Islet precursor cell (in vitro differentiated cells): ENCODE data around the gene SYT3.

Source experiments
- DNase-seq: peaks from one replicate; pipeline ENCODE4 v3.0.0-alpha.2; 2018

Gene SYT3

DNA sequence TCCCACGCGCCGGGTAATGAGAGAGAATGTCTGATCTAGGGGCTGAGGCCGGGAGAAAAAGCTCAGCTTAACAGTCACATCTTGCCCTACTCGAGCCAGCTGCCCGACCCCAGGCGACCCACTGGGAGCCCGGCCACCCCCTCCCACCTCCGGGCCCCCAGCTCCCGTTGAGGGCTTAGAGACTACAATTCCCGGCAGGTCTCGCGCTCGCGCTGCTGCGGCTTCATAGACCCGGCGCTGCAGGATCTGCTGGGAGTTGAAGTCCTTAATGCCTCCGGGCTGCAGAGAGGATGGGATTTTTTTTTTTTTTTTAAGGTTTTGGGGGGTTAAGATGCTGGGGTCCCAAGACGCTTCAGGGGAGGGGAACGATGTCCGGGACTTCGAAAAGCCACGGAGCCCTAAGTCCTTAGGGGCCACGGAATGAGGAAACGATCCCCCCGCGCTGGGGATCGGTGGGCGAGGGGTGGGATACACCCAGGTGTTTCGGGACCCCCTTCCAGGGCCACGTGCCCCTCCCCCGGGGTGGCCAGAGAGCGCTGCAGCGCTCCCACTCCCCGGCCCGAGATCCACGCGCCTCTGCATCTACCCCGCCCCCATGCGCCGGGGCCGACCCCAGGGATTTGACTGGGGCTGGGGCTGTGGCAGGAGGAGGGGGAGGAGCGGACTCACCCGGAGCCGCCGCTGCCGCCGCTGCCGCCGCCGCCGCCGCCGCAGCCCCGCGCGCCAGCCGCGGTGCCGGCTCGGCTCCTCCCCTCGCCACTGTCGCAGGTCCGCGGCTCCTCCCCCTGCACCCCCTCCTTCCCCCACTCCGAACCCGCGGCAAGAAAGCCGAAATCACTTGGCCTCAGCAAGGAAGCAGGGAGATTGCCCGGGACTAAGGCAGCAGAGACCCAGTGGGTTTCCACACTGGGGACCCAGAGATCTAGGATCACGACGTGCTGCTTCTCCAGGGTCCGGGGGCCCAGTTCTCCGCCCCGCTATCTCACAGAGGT, at the start of gene SYT3:
Gene SYT3 (minus strand): TSS at position 761 of the 992 bp plus-strand sequence. CDS start 2,470 bp downstream, outside the sequence.
- peak; percentile 81 for DNase-seq

DNA sequence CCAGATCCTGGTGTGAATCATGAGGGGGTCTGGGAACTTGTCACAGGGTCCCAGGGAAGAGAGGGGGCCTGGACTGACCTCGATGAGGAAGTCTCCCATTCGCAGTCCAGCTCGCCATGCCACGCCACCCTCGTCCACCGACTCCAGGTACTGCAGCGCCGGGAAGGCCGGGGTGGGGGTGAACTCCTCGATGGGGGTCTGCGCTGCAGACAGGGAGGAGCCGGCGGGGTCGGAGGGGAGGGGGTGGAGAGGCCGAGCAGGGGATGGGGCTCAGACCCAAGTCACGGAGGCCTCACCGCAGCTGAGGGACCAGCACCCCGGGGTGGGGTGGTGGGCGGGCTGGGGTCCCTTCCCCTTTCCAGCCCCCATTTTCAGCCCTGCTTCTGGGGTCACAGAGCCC, 49.1 kb upstream of the SYT3 start:
- DNase-seq = no peak

DNA sequence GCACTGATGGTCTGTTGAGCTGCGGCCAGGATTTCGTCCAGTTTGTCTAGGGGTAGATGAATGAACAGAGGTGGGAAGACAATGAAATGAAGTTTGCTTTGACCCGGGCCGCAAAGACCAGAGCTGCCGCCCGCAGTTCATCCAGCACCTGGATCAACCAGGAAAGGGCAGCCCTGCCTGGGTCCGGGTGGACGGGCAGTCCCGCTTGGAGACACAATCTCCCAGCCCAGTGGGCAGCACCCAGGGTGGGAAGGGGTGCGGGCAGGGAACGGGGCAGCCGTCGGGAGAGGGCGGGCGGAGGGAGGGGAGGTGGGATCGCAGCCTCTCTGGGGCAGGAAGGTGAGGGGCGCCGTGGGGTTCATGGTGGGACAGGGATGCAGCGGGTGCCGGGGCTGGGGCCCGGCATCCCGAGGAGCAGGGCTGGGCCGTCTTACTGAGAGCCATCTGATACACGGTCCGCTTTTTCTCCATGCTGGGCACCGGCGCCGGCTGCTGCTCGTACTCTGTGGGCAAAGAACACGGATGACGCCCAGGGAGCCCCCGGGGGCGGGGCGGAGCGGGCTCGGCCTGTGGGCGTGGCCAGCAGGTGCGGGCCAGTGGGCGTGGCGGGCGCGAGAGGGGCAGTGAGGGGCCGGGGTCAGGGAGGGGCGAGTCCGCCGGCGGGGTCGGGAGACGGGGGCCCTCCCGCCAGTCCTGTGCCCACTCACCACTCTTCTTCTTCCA, 46.8 kb upstream of the SYT3 start:
- DNase-seq = no peak

DNA sequence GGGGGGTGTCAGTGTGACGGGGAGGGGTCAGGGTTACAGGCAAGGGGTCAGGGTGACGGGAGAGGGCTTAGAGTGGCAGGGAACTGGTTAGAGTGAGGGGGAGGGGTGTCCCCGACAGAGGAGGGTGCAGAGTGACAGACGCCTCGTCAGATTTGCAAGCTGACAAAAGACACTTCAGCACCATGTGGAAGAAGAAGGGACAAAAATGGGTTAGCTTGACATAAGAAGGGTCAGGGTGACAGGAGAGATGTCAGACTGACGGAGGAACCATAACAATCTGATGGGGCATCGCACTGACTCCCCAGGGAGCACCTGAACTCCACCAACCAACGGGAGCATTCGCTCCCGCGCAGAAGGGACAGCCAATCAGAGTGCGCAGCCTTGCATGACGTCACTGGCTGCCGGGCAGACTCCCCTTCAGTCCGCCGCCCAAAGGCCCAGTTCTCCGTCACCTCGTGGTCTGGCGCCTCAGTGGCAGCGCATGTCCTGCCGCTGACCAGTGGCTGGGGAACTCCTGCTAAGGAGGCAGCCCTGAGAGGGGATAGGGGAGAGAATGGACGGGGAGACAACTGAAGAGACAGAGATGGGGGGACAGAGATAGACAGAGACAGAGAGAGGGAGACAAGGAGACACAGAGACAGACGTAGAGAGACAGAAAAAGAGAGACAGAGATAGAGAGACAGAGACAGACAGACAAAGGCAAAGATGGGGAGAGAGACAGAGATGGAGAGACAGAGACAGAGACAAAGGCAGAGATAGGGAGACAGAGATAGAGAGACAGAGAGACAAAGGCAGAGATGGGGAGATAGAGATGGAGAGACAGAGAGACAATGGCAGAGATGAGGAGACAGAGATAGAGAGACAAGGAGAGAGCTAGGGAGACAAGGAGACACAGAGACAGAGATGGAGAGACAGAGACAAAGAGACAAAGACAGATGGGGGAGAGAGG, 39.8 kb upstream of the SYT3 start:
- peak; percentile 79 for DNase-seq

GRCh38 chr19:50678323-50678722, 38.6 kb upstream of the SYT3 start:
- DNase-seq = no peak

GRCh38 chr19:50677636-50678035, 38.0 kb upstream of the SYT3 start:
- no peak for DNase-seq

GRCh38 chr19:50676625-50677197, 37.0 kb upstream of the SYT3 start:
- DNase-seq = no peak

- DNase-seq = no peak
These were observed 33.4 kb upstream of the SYT3 start for GRCh38 chr19:50673118-50673517.

- DNase-seq = no peak
These were observed 30.4 kb upstream of the SYT3 start for GRCh38 chr19:50670102-50670380.

DNA sequence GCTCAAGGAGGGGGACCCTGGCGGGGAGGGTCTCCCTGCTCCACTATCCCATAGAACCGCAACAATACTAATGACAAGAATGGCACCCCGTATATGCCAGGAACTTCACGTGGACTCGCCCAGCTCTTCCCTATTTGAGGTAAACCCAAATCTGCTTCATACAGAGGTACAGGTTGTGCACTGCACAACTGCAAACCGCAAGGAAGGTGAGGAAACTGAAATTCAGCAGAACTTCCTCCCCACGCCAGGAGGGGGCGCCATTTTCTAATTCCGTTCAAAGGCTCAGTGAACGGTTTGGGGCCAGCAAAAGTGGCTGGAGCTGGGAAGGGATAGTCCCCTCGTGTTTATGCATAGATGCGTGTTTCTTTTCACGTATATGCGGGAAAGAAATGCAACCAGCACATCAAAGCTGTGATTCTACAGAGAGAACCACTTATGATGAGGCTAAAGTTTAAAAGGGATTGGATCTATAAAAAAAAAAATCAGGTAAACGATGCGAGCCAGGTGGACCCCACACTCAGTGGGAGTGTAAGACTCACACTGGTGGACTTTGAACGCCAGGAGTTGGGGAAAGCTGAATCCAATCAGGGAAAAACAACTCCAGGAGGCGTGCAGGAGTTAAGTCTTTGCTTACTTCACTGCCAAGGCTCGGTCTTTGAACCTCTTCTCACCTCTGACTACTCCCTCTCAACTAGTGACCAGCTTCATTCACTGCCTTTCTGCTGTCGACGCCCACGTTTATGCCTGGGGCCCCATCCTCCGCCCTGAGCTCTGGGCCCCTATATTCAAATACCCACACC, 29.8 kb upstream of the SYT3 start:
- no peak for DNase-seq

GRCh38 chr19:50668879-50669278, 29.2 kb upstream of the SYT3 start:
- no peak for DNase-seq

DNA sequence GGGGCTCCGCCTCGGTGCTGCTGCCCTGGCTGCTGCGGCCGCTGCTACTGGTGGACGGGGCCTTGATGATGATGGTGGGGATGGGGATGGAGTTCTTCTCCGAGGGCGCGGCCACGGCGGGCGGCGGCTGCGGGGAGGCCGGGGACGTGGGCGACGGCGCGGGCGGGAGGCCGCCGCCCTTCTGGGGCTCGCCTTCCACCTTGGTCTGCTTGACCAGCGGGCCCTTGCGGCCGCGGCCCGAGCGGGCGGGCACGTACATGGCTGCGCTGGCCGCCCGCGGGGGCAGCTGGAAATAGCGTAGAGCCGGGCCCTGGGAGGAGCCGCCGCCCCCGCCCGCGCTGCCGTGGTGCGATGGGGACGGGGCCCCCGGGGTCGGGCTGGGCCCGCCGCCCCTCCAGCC, 28.7 kb upstream of the SYT3 start:
- no peak for DNase-seq

GRCh38 chr19:50667759-50668231, 28.1 kb upstream of the SYT3 start:
- no peak for DNase-seq

DNA sequence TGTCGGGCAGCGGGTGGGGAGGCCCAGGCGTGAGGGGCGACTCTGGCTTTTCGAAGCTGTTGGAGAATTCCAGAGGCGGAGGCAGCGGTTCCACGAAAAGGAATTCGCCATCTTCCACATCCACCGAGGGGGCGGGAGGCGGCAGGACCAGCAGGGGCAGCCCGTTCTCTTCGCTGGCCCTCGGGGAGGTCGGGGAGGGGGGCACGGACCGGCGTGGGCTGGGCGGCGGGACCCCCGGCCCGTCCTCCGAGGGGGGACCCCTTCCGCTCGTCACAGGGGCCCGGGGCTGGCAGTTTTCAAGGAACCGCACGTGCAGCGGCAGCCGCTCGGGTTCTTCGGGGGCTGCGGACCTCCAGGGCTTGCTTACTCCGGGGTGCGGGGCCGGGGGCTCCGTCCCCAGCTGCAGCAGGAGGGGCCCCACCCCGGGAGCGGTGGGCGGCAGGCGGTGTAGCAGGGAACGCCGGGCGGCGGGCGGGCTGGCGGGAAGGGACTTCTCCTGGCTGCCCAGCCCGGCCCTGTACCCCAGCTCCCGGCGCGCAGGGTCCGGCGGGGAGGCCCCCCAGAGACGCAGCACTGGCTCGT, 27.6 kb upstream of the SYT3 start:
- no peak for DNase-seq

GRCh38 chr19:50666346-50667176, 26.9 kb upstream of the SYT3 start:
- DNase-seq = no peak

- DNase-seq = no peak
These were observed 24.5 kb upstream of the SYT3 start for GRCh38 chr19:50664204-50664603.

DNA sequence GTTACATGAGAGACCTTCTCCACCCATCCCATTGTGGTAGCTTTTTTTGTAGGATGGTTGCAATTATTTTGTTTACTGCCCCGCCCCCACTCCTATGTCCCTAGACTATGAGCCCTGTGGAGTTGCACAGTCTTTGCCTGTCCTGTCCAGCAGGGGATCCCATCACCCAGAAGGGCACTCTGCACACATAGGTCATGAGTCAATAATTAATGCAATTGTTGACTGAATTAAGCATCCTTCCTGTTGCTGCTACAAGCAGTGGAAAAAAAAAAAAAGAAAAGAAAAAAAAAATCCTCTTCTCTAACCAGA, 23.8 kb upstream of the SYT3 start:
- no peak for DNase-seq

DNA sequence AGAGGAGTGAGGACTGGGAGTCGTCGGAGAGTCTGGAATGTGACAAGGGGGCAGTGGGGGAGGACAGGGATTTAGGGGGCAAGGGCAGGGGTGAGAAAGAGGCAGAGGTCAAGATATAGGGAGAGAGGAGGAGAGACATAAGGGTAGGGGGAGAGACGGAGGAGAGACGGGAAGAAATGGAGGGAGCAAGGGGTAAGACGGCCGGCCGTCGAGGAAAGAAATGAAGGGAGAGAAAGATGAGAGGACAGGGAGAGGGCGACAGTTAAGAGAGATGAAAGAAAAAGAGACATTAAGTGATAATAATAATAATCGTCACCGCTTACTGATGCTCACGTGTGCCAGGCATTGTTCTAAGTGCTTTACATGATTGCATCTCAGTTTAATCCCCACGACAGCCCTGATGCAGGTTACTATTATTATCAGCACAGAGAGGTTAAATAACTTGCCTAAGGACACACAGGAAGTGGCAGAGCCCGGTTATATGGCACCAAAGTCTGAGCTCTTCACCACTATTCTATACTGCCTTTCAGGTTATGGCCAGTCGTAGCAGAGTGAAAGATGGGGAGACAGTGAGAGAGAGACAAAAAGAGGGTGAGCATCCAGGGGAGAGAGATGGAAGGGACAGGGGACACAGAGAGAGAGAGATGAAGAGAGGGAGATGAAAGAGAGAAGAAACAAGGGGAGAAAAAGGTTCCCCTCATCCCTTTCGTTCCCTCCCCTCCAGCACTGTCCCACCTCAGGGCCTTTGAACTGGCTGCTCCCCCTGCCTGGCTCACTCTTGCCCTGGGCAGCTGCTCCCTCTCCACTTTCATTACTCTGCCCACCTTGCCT, 23.2 kb upstream of the SYT3 start:
- DNase-seq = no peak
